Measurements from ENCODE around the gene RBM23. TPM values are rescaled to one million over a fixed set of nuclear protein-coding genes. Genes with fewer than 3 reads are reported as not detected.

RBM23 gene
- total RNA-seq, 1 experiment from 2014 or later, result 79.1 TPM

DNA sequence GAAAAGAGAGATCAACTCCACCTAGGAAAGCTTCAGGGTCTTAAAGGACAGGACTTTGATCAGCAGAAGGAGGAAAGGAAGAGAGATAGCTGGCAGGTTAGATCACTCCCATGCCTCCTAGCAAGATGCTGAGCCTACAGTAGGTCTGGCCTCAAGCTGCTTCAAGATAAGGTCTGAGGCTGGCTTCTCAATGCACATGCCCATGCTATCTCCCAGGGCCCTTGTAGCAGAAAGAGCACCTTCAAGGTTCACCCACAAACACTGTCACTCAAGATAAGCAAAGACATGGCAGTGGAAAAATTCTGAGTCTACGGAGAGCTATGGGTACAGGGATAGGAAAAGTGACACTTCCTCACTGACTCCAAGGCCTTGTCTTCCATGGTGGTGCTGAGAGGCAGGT, 21.6 kb downstream of the RBM23 start:
- peaks cover 12% of the 10 kb centered on the region; the same call in 1 of the 2 replicates for H3K36me3 ChIP-seq (ENCODE audit: insufficient read depth, low read length)
- no peak overlapping the region for H3K4me3 ChIP-seq (ENCODE audit: low read length)
- no peak for DNase-seq
- H3K79me2 ChIP-seq (ENCODE audit: low read length), result no peaks in the 10 kb centered on the region
- no peak overlapping the region for H3K27ac ChIP-seq (ENCODE audit: low read length)
- H2AFZ ChIP-seq (ENCODE audit: low read length), result no peak overlapping the region
- no peak overlapping the region for H3K4me2 ChIP-seq (ENCODE audit: low read depth, low read length, poor library complexity, severe bottlenecking)
- H3K9ac ChIP-seq (ENCODE audit: low read length), result no peak overlapping the region
- H3K27me3 ChIP-seq (ENCODE audit: low read length), result no peaks in the 10 kb centered on the region
- no peaks in the 10 kb centered on the region; the same call in 1 of the 2 replicates for H4K20me1 ChIP-seq (ENCODE audit: insufficient read depth, low read depth, low read length)
- no peaks in the 10 kb centered on the region for H3K9me2 ChIP-seq (replicated peaks; ENCODE audit: insufficient read depth, low read length)
- no peaks in the 10 kb centered on the region for H3K9me3 ChIP-seq (ENCODE audit: low read length)
- peaks cover 22% of the 10 kb centered on the region for H3K4me1 ChIP-seq (ENCODE audit: low read length)

DNA sequence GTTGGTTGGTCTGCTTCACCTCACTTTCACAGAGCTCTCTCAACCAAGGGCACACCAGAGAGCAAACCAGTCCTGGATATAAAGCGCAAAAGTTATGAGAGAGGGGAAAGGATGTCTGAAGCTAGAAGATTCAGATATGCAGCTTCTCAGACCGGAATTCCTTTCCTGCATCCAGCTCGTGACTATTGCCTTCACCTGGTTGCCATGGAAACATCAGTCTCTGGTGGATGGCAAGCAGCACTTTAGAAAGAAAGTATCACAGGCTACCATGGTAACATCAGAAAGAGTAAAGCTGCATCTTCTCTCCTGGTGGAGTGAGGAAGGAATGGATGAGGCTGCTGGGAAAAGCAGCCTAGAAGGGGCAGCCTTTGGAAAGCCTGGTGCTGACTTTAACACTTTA, 22.2 kb downstream of the RBM23 start:
- Histone ChIP-seq H3K79me2 (ENCODE audit: low read length) (no peaks in the 10 kb centered on the region), H2AFZ (ENCODE audit: low read length) (no peak overlapping the region), H3K27ac (ENCODE audit: low read length) (no peak overlapping the region), H3K9me3 (ENCODE audit: low read length) (no peaks in the 10 kb centered on the region), H3K9me2 (replicated peaks; ENCODE audit: insufficient read depth, low read length) (no peaks in the 10 kb centered on the region), H3K4me2 (ENCODE audit: low read depth, low read length, poor library complexity, severe bottlenecking) (no peak overlapping the region), H4K20me1 (ENCODE audit: insufficient read depth, low read depth, low read length) (no peaks in the 10 kb centered on the region; the same call in 1 of the 2 replicates), H3K27me3 (ENCODE audit: low read length) (no peaks in the 10 kb centered on the region), H3K9ac (ENCODE audit: low read length) (no peak overlapping the region), H3K36me3 (ENCODE audit: insufficient read depth, low read length) (peaks cover 7% of the 10 kb centered on the region; the same call in 1 of the 2 replicates), H3K4me3 (ENCODE audit: low read length) (no peak overlapping the region), H3K4me1 (ENCODE audit: low read length) (peaks cover 25% of the 10 kb centered on the region)
- DNase-seq, result no peak

DNA sequence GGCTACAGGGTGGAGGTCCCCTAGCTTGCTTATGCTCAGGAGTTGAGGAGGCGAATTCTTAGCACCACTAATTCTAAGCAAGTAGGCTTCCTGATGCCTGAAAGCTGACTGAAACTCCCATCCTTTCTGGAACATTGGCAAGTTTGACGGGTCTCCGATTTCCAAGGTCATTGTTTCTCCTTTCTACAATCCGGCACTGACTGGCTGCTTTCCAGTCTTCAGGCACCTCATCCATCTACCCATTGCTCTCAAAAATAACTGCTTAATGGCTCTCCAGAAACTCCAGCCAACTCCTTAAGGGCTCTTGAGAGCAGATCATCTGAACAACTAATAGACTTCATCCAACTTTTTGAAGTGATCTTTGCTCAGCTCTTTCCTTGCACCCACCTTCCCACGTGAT, 22.6 kb downstream of the RBM23 start:
- Histone ChIP-seq H3K9me3 (ENCODE audit: low read length) (no peaks in the 10 kb centered on the region), H3K27ac (ENCODE audit: low read length) (no peak overlapping the region), H3K79me2 (ENCODE audit: low read length) (no peaks in the 10 kb centered on the region), H3K4me3 (ENCODE audit: low read length) (no peak overlapping the region), H3K9ac (ENCODE audit: low read length) (no peak overlapping the region), H3K4me2 (ENCODE audit: low read depth, low read length, poor library complexity, severe bottlenecking) (no peak overlapping the region), H3K36me3 (ENCODE audit: insufficient read depth, low read length) (0 out of 2 replicates have a peak, but pooled peaks cover 6% of the 10 kb centered on the region), H3K27me3 (ENCODE audit: low read length) (no peaks in the 10 kb centered on the region), H2AFZ (ENCODE audit: low read length) (no peak overlapping the region), H3K4me1 (ENCODE audit: low read length) (peaks cover 25% of the 10 kb centered on the region), H3K9me2 (replicated peaks; ENCODE audit: insufficient read depth, low read length) (no peaks in the 10 kb centered on the region), H4K20me1 (ENCODE audit: insufficient read depth, low read depth, low read length) (no peaks in the 10 kb centered on the region; the same call in 1 of the 2 replicates)
- no peak for DNase-seq

DNA sequence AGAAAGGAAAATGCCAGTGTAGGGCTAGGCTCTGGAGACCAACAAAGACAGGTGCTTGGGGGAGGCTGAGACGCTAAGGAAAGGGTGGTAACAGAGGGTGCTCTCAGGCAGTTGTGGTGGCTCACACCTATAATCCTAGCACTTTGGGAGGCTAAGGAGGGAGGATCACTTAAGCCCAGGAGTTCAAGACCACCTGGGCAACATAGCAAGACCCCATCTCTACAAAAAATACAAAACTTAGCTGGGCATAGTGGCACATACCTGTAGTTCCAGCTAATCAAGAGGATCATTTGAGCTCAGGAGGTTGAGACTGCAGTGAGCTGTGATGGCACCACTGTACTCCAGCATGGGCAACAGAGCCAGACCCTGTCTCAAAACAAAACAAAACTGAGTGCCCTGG, 23.5 kb downstream of the RBM23 start:
- no peaks in the 10 kb centered on the region for H3K36me3 ChIP-seq (ENCODE audit: insufficient read depth, low read length)
- peaks cover 28% of the 10 kb centered on the region for H3K4me1 ChIP-seq (ENCODE audit: low read length)
- H2AFZ ChIP-seq (ENCODE audit: low read length), result no peak overlapping the region
- H3K4me3 ChIP-seq (ENCODE audit: low read length), result no peak overlapping the region
- H3K4me2 ChIP-seq (ENCODE audit: low read depth, low read length, poor library complexity, severe bottlenecking), result no peak overlapping the region
- H3K27ac ChIP-seq (ENCODE audit: low read length), result no peak overlapping the region
- H3K79me2 ChIP-seq (ENCODE audit: low read length), result no peaks in the 10 kb centered on the region
- H3K9me3 ChIP-seq (ENCODE audit: low read length), result no peaks in the 10 kb centered on the region
- no peaks in the 10 kb centered on the region; the same call in 1 of the 2 replicates for H4K20me1 ChIP-seq (ENCODE audit: insufficient read depth, low read depth, low read length)
- DNase-seq, result no peak
- no peaks in the 10 kb centered on the region for H3K9me2 ChIP-seq (replicated peaks; ENCODE audit: insufficient read depth, low read length)
- H3K27me3 ChIP-seq (ENCODE audit: low read length), result no peaks in the 10 kb centered on the region
- H3K9ac ChIP-seq (ENCODE audit: low read length), result no peak overlapping the region

DNA sequence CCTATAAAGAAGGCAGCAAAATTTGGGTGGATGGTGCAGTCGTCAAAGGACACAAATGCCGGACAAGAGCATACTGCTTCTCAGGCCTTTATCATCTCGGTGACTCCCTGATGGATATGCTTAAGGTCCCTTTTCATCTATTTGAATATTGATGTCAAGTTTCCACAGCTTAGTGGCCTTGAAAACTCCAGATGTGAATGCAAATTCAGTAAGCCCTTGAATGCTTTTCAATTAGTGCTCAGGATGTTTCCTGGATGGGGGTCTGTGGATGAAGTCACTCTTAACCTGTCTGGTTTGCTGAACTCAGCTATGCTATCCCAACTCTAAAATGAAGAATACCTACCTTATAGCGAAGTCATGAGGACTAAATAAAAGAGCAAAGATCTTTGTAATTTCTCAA, 25.2 kb downstream of the RBM23 start:
- Histone ChIP-seq H3K27ac (ENCODE audit: low read length) (peak overlapping the region; percentile 38), H3K9ac (ENCODE audit: low read length) (peak overlapping the region; percentile 33), H3K9me3 (ENCODE audit: low read length) (no peaks in the 10 kb centered on the region), H3K36me3 (ENCODE audit: insufficient read depth, low read length) (no peaks in the 10 kb centered on the region), H3K4me2 (ENCODE audit: low read depth, low read length, poor library complexity, severe bottlenecking) (peak overlapping the region; percentile 50), H3K4me3 (ENCODE audit: low read length) (peak overlapping the region; percentile 12; the same call in 1 of the 2 replicates), H2AFZ (ENCODE audit: low read length) (no peak overlapping the region), H3K79me2 (ENCODE audit: low read length) (no peaks in the 10 kb centered on the region), H3K27me3 (ENCODE audit: low read length) (no peaks in the 10 kb centered on the region), H4K20me1 (ENCODE audit: insufficient read depth, low read depth, low read length) (no peaks in the 10 kb centered on the region), H3K4me1 (ENCODE audit: low read length) (peaks cover 40% of the 10 kb centered on the region), H3K9me2 (replicated peaks; ENCODE audit: insufficient read depth, low read length) (no peaks in the 10 kb centered on the region)
- peak; percentile 85 for DNase-seq

DNA sequence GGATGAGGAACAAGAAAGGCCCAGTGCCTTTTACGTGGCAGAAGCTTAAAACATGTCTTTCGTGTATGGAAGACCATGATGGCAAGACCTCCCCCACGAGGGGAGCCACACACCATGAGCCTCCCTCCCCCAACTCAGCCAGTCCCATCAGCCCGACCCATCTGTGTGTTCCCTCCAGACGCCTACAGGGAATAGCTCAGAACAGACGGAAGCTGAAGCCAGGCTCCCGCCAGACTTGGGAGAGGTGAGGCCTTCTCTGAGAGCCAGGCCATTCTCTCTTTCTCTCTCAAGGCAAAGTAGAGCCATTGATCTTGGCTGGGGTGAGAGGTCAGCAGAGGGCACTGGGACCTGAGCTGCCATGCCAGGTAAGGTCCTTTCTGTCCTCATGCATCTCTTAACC, 26.5 kb downstream of the RBM23 start:
- Histone ChIP-seq H3K36me3 (ENCODE audit: insufficient read depth, low read length) (no peaks in the 10 kb centered on the region), H4K20me1 (ENCODE audit: insufficient read depth, low read depth, low read length) (no peaks in the 10 kb centered on the region), H3K4me2 (ENCODE audit: low read depth, low read length, poor library complexity, severe bottlenecking) (peak overlapping the region; percentile 50), H2AFZ (ENCODE audit: low read length) (no peak overlapping the region), H3K27me3 (ENCODE audit: low read length) (no peaks in the 10 kb centered on the region), H3K4me3 (ENCODE audit: low read length) (no peak overlapping the region), H3K9me3 (ENCODE audit: low read length) (no peaks in the 10 kb centered on the region), H3K4me1 (ENCODE audit: low read length) (peaks cover 52% of the 10 kb centered on the region), H3K9me2 (replicated peaks; ENCODE audit: insufficient read depth, low read length) (no peaks in the 10 kb centered on the region), H3K27ac (ENCODE audit: low read length) (no peak overlapping the region), H3K9ac (ENCODE audit: low read length) (no peak overlapping the region), H3K79me2 (ENCODE audit: low read length) (no peaks in the 10 kb centered on the region)
- no peak for DNase-seq

DNA sequence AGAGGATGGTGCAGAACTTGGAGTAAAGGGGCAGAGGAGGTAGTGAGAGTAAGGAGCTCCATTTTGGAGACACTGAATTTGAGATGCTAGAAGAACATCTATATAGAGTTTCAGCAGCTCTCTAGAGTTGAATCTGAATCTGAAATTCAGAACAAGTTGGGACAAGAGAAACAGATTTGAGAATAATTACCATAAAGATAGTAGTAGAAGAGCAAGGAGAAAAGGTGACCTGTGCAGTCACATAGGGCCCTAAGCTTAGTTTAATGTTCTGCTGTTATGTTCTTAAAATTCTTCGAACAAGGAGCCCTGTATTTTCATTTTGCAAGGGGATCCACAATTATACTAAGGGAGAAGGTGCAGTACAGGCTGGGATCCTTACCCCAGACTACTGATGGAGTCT, 28.5 kb downstream of the RBM23 start:
- no peak overlapping the region for H3K4me3 ChIP-seq (ENCODE audit: low read length)
- no peaks in the 10 kb centered on the region for H4K20me1 ChIP-seq (ENCODE audit: insufficient read depth, low read depth, low read length)
- DNase-seq, result no peak
- H3K79me2 ChIP-seq (ENCODE audit: low read length), result no peaks in the 10 kb centered on the region
- H3K27me3 ChIP-seq (ENCODE audit: low read length), result peaks cover 4% of the 10 kb centered on the region; the same call in 1 of the 2 replicates
- no peak overlapping the region for H2AFZ ChIP-seq (ENCODE audit: low read length)
- H3K36me3 ChIP-seq (ENCODE audit: insufficient read depth, low read length), result no peaks in the 10 kb centered on the region
- no peaks in the 10 kb centered on the region for H3K9me3 ChIP-seq (ENCODE audit: low read length)
- no peaks in the 10 kb centered on the region for H3K9me2 ChIP-seq (replicated peaks; ENCODE audit: insufficient read depth, low read length)
- no peak overlapping the region for H3K27ac ChIP-seq (ENCODE audit: low read length)
- H3K4me2 ChIP-seq (ENCODE audit: low read depth, low read length, poor library complexity, severe bottlenecking), result no peak overlapping the region
- peaks cover 73% of the 10 kb centered on the region for H3K4me1 ChIP-seq (ENCODE audit: low read length)
- H3K9ac ChIP-seq (ENCODE audit: low read length), result no peak overlapping the region

DNA sequence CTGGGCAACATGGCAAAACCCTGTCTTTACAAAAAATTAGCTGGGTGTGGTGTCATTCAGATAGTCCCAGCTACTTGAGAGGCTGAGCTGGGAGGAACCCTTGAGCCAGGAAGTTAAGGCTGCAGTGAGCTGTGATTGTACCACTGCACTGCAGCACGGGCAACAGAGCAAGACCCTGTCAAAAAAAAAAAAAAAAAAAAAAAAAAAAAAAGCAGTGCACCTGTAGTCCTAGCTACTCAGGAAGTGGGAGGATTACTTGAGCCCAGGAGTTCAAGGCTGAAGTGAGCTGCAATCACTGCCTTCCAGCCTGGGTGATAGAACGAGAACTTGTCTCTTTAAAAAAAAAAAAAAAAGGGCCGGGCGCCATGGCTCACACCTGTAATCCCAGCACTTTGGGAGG, 30.3 kb downstream of the RBM23 start:
- Histone ChIP-seq H3K27ac (ENCODE audit: low read length) (peak overlapping the region; percentile 95), H3K36me3 (ENCODE audit: insufficient read depth, low read length) (no peaks in the 10 kb centered on the region), H3K79me2 (ENCODE audit: low read length) (no peaks in the 10 kb centered on the region), H3K4me2 (ENCODE audit: low read depth, low read length, poor library complexity, severe bottlenecking) (peak overlapping the region; percentile 88), H4K20me1 (ENCODE audit: insufficient read depth, low read depth, low read length) (peaks cover 5% of the 10 kb centered on the region; the same call in 1 of the 2 replicates), H3K9me2 (replicated peaks; ENCODE audit: insufficient read depth, low read length) (no peaks in the 10 kb centered on the region), H3K4me3 (ENCODE audit: low read length) (peak overlapping the region; percentile 65; the same call in 1 of the 2 replicates), H2AFZ (ENCODE audit: low read length) (no peak overlapping the region), H3K9me3 (ENCODE audit: low read length) (no peaks in the 10 kb centered on the region), H3K4me1 (ENCODE audit: low read length) (peaks cover 84% of the 10 kb centered on the region), H3K27me3 (ENCODE audit: low read length) (peaks cover 4% of the 10 kb centered on the region; the same call in 1 of the 2 replicates), H3K9ac (ENCODE audit: low read length) (peak overlapping the region; percentile 68)
- peak; percentile 90 for DNase-seq
